B cell (primary cell): ENCODE results near the gene DUOXA2. TPM values are rescaled to one million over a fixed set of nuclear protein-coding genes. Genes with fewer than 3 reads are reported as not detected.
A peak's percentile ranks its signal among the peaks of the same experiment; 100 is the strongest.

Experiments
- ATAC-seq: fragments of 200-7000 bp; cut with Tn5 transposase; one replicate; pipeline ENCODE4 v1.10.0; 2021; ENCODE audit warnings: low read depth, mild to moderate bottlenecking, moderate number of reproducible peaks, moderate library complexity
- CTCF ChIA-PET: fragments of 350-600 bp; sonication (Branson Sonifier 250); formaldehyde crosslinking; loops from one replicate; lab custom pipeline; 2021; ENCODE audit warnings: antibody characterized with exemption, inconsistent platforms; lab: Charles Lee
- POLR2A ChIA-PET: fragments of 350-600 bp; sonication (Branson Sonifier 250); formaldehyde crosslinking; loops from one replicate; lab custom pipeline; 2021; ENCODE audit warnings: antibody characterized with exemption; lab: Charles Lee
- DNase-seq: peaks from one replicate; pipeline ENCODE4 v3.0.0; 2013
- H2AFZ ChIP-seq: 2 replicates; pipeline ENCODE4 v1.6.1; 2012; ENCODE audit warnings: mild to moderate bottlenecking, low read depth, low read length; ENCODE audit not compliant: insufficient read depth, poor library complexity, severe bottlenecking
- H3K27ac ChIP-seq, 2 donors: 1 replicate in 1 of 2; 2 replicates in 1 of 2; pipeline ENCODE4 v1.5.1; 2012 to 2013; ENCODE audit warnings: low read length in 2 of 2, mild to moderate bottlenecking in 2 of 2, moderate library complexity in 1 of 2
- H3K27me3 ChIP-seq, 4 experiments: fragments of 200-600 bp in 1 of 4; sonication (generic) in 1 of 4; replicated peaks in 1 of 4; 1 replicate in 2 of 4; 2 replicates in 2 of 4; pipeline versions ENCODE4 v1.6.1 to v1.7.0; 2013 to 2016; ENCODE audit warnings: low read length in 3 of 4, mild to moderate bottlenecking in 2 of 4, mixed read lengths in 1 of 4, moderate library complexity in 1 of 4; ENCODE audit not compliant: insufficient read depth in 4 of 4, control insufficient read depth in 3 of 4; ENCODE audit errors: control extremely low read depth in 1 of 4
- H3K36me3 ChIP-seq, 2 experiments: replicated peaks in 1 of 2; 1 replicate in 1 of 2; 2 replicates in 1 of 2; pipeline versions ENCODE4 v1.6.1 to v1.7.1; 2013; ENCODE audit warnings: low read length in 1 of 2; ENCODE audit not compliant: insufficient read depth in 2 of 2, control insufficient read depth in 1 of 2; ENCODE audit errors: control extremely low read depth in 1 of 2, extremely low read depth in 1 of 2
- H3K4me1 ChIP-seq, 2 donors: fragments of 200-600 bp in 1 of 2; sonication (generic) in 1 of 2; 1 replicate in 1 of 2; 2 replicates in 1 of 2; pipeline versions ENCODE4 v1.5.1 to v1.6.1; 2013 to 2017; ENCODE audit warnings: low read length in 2 of 2; ENCODE audit not compliant: control insufficient read depth in 2 of 2, insufficient read depth in 2 of 2
- H3K4me2 ChIP-seq: replicated peaks from 2 replicates; pipeline ENCODE3; 2012; ENCODE audit warnings: mild to moderate bottlenecking, low read depth, low read length; ENCODE audit not compliant: poor library complexity, severe bottlenecking
- H3K4me3 ChIP-seq, 5 experiments: fragments of 200-600 bp in 1 of 5; sonication (generic) in 1 of 5; 1 replicate in 3 of 5; 2 replicates in 2 of 5; pipeline versions ENCODE4 v1.5.1 to v1.7.0; 2011 to 2016; ENCODE audit warnings: low read length in 4 of 5, mild to moderate bottlenecking in 4 of 5, low read depth in 2 of 5, control low read depth in 1 of 5, moderate library complexity in 1 of 5; ENCODE audit not compliant: insufficient read depth in 1 of 5; ENCODE audit errors: control extremely low read depth in 1 of 5, extremely low read depth in 1 of 5
- H3K79me2 ChIP-seq: fragments of 200-600 bp; sonication (generic); one replicate; pipeline ENCODE4 v1.6.0; 2016; ENCODE audit warnings: low read length; ENCODE audit not compliant: control insufficient read depth, insufficient read depth
- H3K9ac ChIP-seq: fragments of 200-600 bp; sonication (generic); 2 replicates; pipeline ENCODE4 v1.6.1; 2017; ENCODE audit warnings: mild to moderate bottlenecking, low read length, moderate library complexity
- H3K9me3 ChIP-seq, 3 donors: one replicate each; pipeline versions ENCODE4 v1.6.1 to v1.7.1; 2013; ENCODE audit warnings: low read length in 2 of 3; ENCODE audit not compliant: control insufficient read depth in 2 of 3, insufficient read depth in 1 of 3; ENCODE audit errors: control extremely low read depth in 1 of 3
- H4K20me1 ChIP-seq: 2 replicates; pipeline ENCODE4 v1.6.0; 2012; ENCODE audit warnings: mild to moderate bottlenecking, low read length; ENCODE audit not compliant: insufficient read depth, control insufficient read depth, poor library complexity, severe bottlenecking
- H3K27ac Mint-ChIP-seq: one replicate; pipeline ENCODE4 v1.8.0; 2021; ENCODE audit warnings: mixed read lengths
- H3K27me3 Mint-ChIP-seq: one replicate; pipeline ENCODE4 v1.8.0; 2021; ENCODE audit warnings: mixed read lengths
- H3K4me1 Mint-ChIP-seq: one replicate; pipeline ENCODE4 v1.8.0; 2021; ENCODE audit warnings: mixed read lengths
- H3K4me3 Mint-ChIP-seq: one replicate; pipeline ENCODE4 v1.8.0; 2021; ENCODE audit warnings: mixed read lengths
- H3K9me3 Mint-ChIP-seq: one replicate; pipeline ENCODE4 v1.8.0; 2022; ENCODE audit warnings: mixed read lengths; ENCODE audit not compliant: insufficient read depth
- CTCF ChIP-seq: fragments of 200-600 bp; IDR thresholded peaks from one replicate; pipeline ENCODE4 v1.8.0; 2022; ENCODE audit warnings: antibody characterized with exemption, mild to moderate bottlenecking
- EZH2 ChIP-seq: IDR thresholded peaks from 2 replicates; pipeline ENCODE4 v1.6.1; 2012; ENCODE audit warnings: borderline replicate concordance, low read depth, mild to moderate bottlenecking, moderate library complexity, low read length; ENCODE audit not compliant: insufficient read depth, poor library complexity, severe bottlenecking
- WGBS: methylation state at CpG from one replicate; pipeline ENCODE4 v1.1.5; 2013; ENCODE audit warnings: missing lambda C conversion rate; ENCODE audit not compliant: insufficient coverage; 5-methylcytosine and 5-hydroxymethylcytosine counted together
- intact Hi-C: fragments of 100-400 bp; cut with micrococcal nuclease; formaldehyde crosslinking; loops from one replicate; pipeline ENCODE4 v1.10.0; 2022
- polyA plus RNA-seq: library from polyadenylated mRNA; depleted of rRNA; stranded (reverse); fragments of >200 nt; gene quantifications from 2 replicates; pipeline ENCODE4 v1.2.3, GENCODE V29; 2012
- total RNA-seq, 2 donors: library from RNA; stranded (reverse); fragments of 120-200 nt in 1 of 2; gene quantifications; 1 replicate in 1 of 2; 2 replicates in 1 of 2; pipeline versions ENCODE4 v1.2.3 to v1.2.4, GENCODE V29; 2013 to 2022

DUOXA2 gene
- total and polyA plus RNA-seq, 2 donors (not counting 1 experiment from before 2014, with no cell fraction given) = not detected

- H3K27ac Mint-ChIP-seq = no peak overlapping the region
- H3K79me2 ChIP-seq = peaks cover 46% of the 10 kb centered on the region
- H3K27ac ChIP-seq = no peak overlapping the region
- peaks cover 17% of the 10 kb centered on the region for H4K20me1 ChIP-seq
- H3K4me1 Mint-ChIP-seq = peaks cover 18% of the 10 kb centered on the region
- intact Hi-C loops = loop anchor here (1.0 to 2.0 kb wide), 3 partner anchors 106 to 294 kb away; no protein-coding TSS in a partner anchor
- H3K9me3 ChIP-seq = no peaks in the 10 kb centered on the region
- DNase-seq (peak; percentile 76), ATAC-seq (peak; percentile 18)
- no peaks in the 10 kb centered on the region for H3K27me3 Mint-ChIP-seq
- H3K36me3 ChIP-seq = no peaks in the 10 kb centered on the region
- no peak overlapping the region for H2AFZ ChIP-seq
- no peak overlapping the region for H3K4me2 ChIP-seq
- TF ChIP-seq EZH2 (no peak), CTCF (peak; percentile 75)
- no peak overlapping the region for H3K4me3 Mint-ChIP-seq
- POLR2A ChIA-PET = interaction anchor here (0.5 kb wide), 1 partner anchor 111 kb away, joined by 4 read pairs; no protein-coding TSS in a partner anchor
- no peaks in the 10 kb centered on the region for H3K9me3 Mint-ChIP-seq
- CTCF ChIA-PET = interaction anchor here (0.6 to 8.5 kb wide), 47 partner anchors 9 to 449 kb away, joined by 3 to 128 read pairs (median 4); partner anchors contain the start of genes BLOC1S6 and SHF
- no peaks in the 10 kb centered on the region for H3K27me3 ChIP-seq
- no peak overlapping the region for H3K4me3 ChIP-seq
- H3K4me1 ChIP-seq = peaks cover 12 to 32% of the 10 kb centered on the region in 2 donors
- no peak overlapping the region for H3K9ac ChIP-seq
- WGBS = 16% methylated on average over 6 of the region's 7 CpGs
Observed at GRCh38 chr15:45162771-45163507, 48.8 kb downstream of the DUOXA2 start.

GRCh38 chr15:45163508-45163856, 49.4 kb downstream of the DUOXA2 start:
- Histone ChIP-seq H2AFZ (no peak overlapping the region), H3K4me3 (no peak overlapping the region), H3K4me2 (no peak overlapping the region), H3K9me3 (no peaks in the 10 kb centered on the region), H3K79me2 (peaks cover 44% of the 10 kb centered on the region), H3K4me1 (peaks cover 12 to 32% of the 10 kb centered on the region in 2 donors), H3K36me3 (no peaks in the 10 kb centered on the region), H3K9ac (no peak overlapping the region), H4K20me1 (peaks cover 17% of the 10 kb centered on the region), H3K27me3 (no peaks in the 10 kb centered on the region), H3K27ac (no peak overlapping the region)
- intact Hi-C loops = loop anchor here (1.0 to 2.0 kb wide), 3 partner anchors 105 to 294 kb away; no protein-coding TSS in a partner anchor
- no peaks in the 10 kb centered on the region for H3K27me3 Mint-ChIP-seq
- CTCF ChIA-PET = interaction anchor here (0.7 to 8.5 kb wide), 45 partner anchors 9 to 448 kb away, joined by 3 to 128 read pairs (median 4); partner anchors contain the start of genes BLOC1S6 and SHF
- ATAC-seq (no peak), DNase-seq (no peak)
- no peaks in the 10 kb centered on the region for H3K9me3 Mint-ChIP-seq
- peaks cover 18% of the 10 kb centered on the region for H3K4me1 Mint-ChIP-seq
- POLR2A ChIA-PET = interaction anchor here (0.5 kb wide), 1 partner anchor 111 kb away, joined by 4 read pairs; no protein-coding TSS in a partner anchor
- H3K4me3 Mint-ChIP-seq = no peak overlapping the region
- TF ChIP-seq CTCF = no peak
- 94% methylated on average over 9 of the region's 9 CpGs for WGBS
- no peak overlapping the region for H3K27ac Mint-ChIP-seq
